Neural progenitor cell (in vitro differentiated cells): ENCODE results near the gene HTT. TPM values are rescaled to one million over a fixed set of nuclear protein-coding genes. Genes with fewer than 3 reads are reported as not detected.

ENCODE experiments used
- DNase-seq: peaks from one replicate; pipeline ENCODE4 v3.0.0-alpha.2; 2016; ENCODE audit warnings: low spot score
- H2AFZ ChIP-seq: fragments of 200-600 bp; sonication (generic); replicated peaks from 2 replicates; pipeline ENCODE4 v1.6.1; 2016; ENCODE audit warnings: antibody characterized with exemption
- H3F3A ChIP-seq: fragments of 200-600 bp; sonication (generic); 2 replicates; pipeline ENCODE4 v1.6.1; 2016; ENCODE audit warnings: antibody characterized with exemption, low read depth
- H3K27ac ChIP-seq: fragments of 200-600 bp; sonication (generic); 2 replicates; pipeline ENCODE4 v1.5.1; 2016; ENCODE audit warnings: mild to moderate bottlenecking
- H3K27me3 ChIP-seq: fragments of 200-600 bp; sonication (generic); 2 replicates; pipeline ENCODE4 v1.6.1; 2016; ENCODE audit warnings: mild to moderate bottlenecking, moderate library complexity
- H3K36me3 ChIP-seq: fragments of 200-600 bp; sonication (generic); 2 replicates; pipeline ENCODE4 v1.5.1; 2016
- H3K4me1 ChIP-seq: fragments of 200-600 bp; sonication (generic); 2 replicates; pipeline ENCODE4 v1.6.1; 2016; ENCODE audit warnings: mixed run types
- H3K4me2 ChIP-seq: fragments of 200-600 bp; sonication (generic); 2 replicates; pipeline ENCODE4 v1.6.1; 2016
- H3K4me3 ChIP-seq: fragments of 200-600 bp; sonication (generic); 2 replicates; pipeline ENCODE4 v1.5.1; 2016
- H3K79me2 ChIP-seq: fragments of 200-600 bp; sonication (generic); 2 replicates; pipeline ENCODE4 v1.6.1; 2016; ENCODE audit warnings: low read depth
- H3K9ac ChIP-seq: fragments of 200-600 bp; sonication (generic); 2 replicates; pipeline ENCODE4 v1.6.1; 2016
- H3K9me3 ChIP-seq: fragments of 200-600 bp; sonication (generic); 2 replicates; pipeline ENCODE4 v1.5.1; 2016; ENCODE audit warnings: low read depth
- H4K20me1 ChIP-seq: fragments of 200-600 bp; sonication (generic); 2 replicates; pipeline ENCODE4 v1.6.1; 2016; ENCODE audit warnings: low read depth
- H3K27ac Mint-ChIP-seq: 3 replicates; pipeline ENCODE4 v1.8.0; 2021; ENCODE audit warnings: mixed read lengths
- H3K27me3 Mint-ChIP-seq: 2 replicates; pipeline ENCODE4 v1.8.0; 2022; ENCODE audit warnings: low read depth, mild to moderate bottlenecking, inconsistent platforms, moderate library complexity, mixed read lengths; ENCODE audit not compliant: insufficient read depth
- H3K36me3 Mint-ChIP-seq: 3 replicates; pipeline ENCODE4 v1.8.0; 2021; ENCODE audit warnings: mixed read lengths
- H3K4me1 Mint-ChIP-seq: 3 replicates; pipeline ENCODE4 v1.8.0; 2021; ENCODE audit warnings: mixed read lengths
- H3K4me3 Mint-ChIP-seq: 3 replicates; pipeline ENCODE4 v1.8.0; 2021; ENCODE audit warnings: mild to moderate bottlenecking, moderate library complexity, mixed read lengths
- H3K9me3 Mint-ChIP-seq: 3 replicates; pipeline ENCODE4 v1.8.0; 2020; ENCODE audit warnings: mixed read lengths
- CTCF ChIP-seq: fragments of 200-600 bp; sonication (generic); IDR thresholded peaks from 2 replicates; pipeline ENCODE4 v1.5.1; 2017; ENCODE audit warnings: antibody characterized with exemption, mild to moderate bottlenecking
- EZH2 ChIP-seq: fragments of 200-600 bp; sonication (generic); IDR thresholded peaks from 2 replicates; pipeline ENCODE4 v1.6.1; 2017; ENCODE audit warnings: antibody characterized with exemption, mild to moderate bottlenecking, moderate library complexity
- EZH2phosphoT487 ChIP-seq: fragments of 200-600 bp; sonication (generic); IDR thresholded peaks from 2 replicates; pipeline ENCODE4 v1.6.1; 2017; ENCODE audit warnings: antibody characterized with exemption
- total RNA-seq: library from RNA; depleted of rRNA; stranded (reverse); fragments of >200 nt; gene quantifications from 2 replicates; pipeline ENCODE4 v1.2.3, GENCODE V29; 2015; ENCODE audit warnings: low replicate concordance

Gene HTT
- total RNA-seq, 1 donor from 2014 or later: 38.9 TPM

- Mint-ChIP-seq H3K4me1 (peaks cover 13% of the 10 kb centered on the region), H3K4me3 (no peak overlapping the region), H3K9me3 (no peaks in the 10 kb centered on the region), H3K36me3 (peaks cover 37% of the 10 kb centered on the region), H3K27ac (no peak overlapping the region), H3K27me3 (peaks cover 7% of the 10 kb centered on the region)
- Histone ChIP-seq H4K20me1 (peaks cover 14% of the 10 kb centered on the region), H3K9me3 (no peaks in the 10 kb centered on the region), H3K4me1 (peaks cover 10% of the 10 kb centered on the region), H3K9ac (no peak overlapping the region), H3K4me3 (no peak overlapping the region), H3K79me2 (no peaks in the 10 kb centered on the region), H3K36me3 (no peaks in the 10 kb centered on the region), H2AFZ (no peak overlapping the region), H3K27me3 (no peaks in the 10 kb centered on the region), H3K4me2 (no peak overlapping the region), H3K27ac (no peak overlapping the region), H3F3A (no peaks in the 10 kb centered on the region)
- DNase-seq: no peak
- TF ChIP-seq EZH2phosphoT487 (no peak), EZH2 (no peak), CTCF (no peak)
Measured at GRCh38 chr4:3234171-3235029, 159.9 kb downstream of the HTT start.

- H2AFZ ChIP-seq: no peak overlapping the region
- H3K9ac ChIP-seq: no peak overlapping the region
- peaks cover 14% of the 10 kb centered on the region for H4K20me1 ChIP-seq
- no peaks in the 10 kb centered on the region for H3K27me3 ChIP-seq
- no peaks in the 10 kb centered on the region for H3K9me3 ChIP-seq
- Mint-ChIP-seq H3K27ac (no peak overlapping the region), H3K27me3 (peaks cover 3% of the 10 kb centered on the region), H3K9me3 (no peaks in the 10 kb centered on the region), H3K4me1 (peaks cover 15% of the 10 kb centered on the region), H3K36me3 (peaks cover 33% of the 10 kb centered on the region), H3K4me3 (no peak overlapping the region)
- no peak overlapping the region for H3K4me2 ChIP-seq
- no peak overlapping the region for H3K4me3 ChIP-seq
- no peak overlapping the region for H3K27ac ChIP-seq
- DNase-seq: no peak
- H3K36me3 ChIP-seq: no peaks in the 10 kb centered on the region
- no peak for TF ChIP-seq EZH2phosphoT487
- no peak for TF ChIP-seq EZH2
- TF ChIP-seq CTCF: no peak
- no peaks in the 10 kb centered on the region for H3F3A ChIP-seq
- H3K79me2 ChIP-seq: no peaks in the 10 kb centered on the region
- peaks cover 10% of the 10 kb centered on the region for H3K4me1 ChIP-seq
Measured at GRCh38 chr4:3235030-3235345, 160.5 kb downstream of the HTT start.

- no peaks in the 10 kb centered on the region for H3K36me3 ChIP-seq
- H3K4me1 Mint-ChIP-seq: peaks cover 18% of the 10 kb centered on the region
- H3K9me3 Mint-ChIP-seq: no peaks in the 10 kb centered on the region
- no peak overlapping the region for H3K4me3 Mint-ChIP-seq
- no peak overlapping the region for H2AFZ ChIP-seq
- peaks cover 29% of the 10 kb centered on the region for H3K36me3 Mint-ChIP-seq
- H3K79me2 ChIP-seq: no peaks in the 10 kb centered on the region
- no peak overlapping the region for H3K4me3 ChIP-seq
- peaks cover 14% of the 10 kb centered on the region for H4K20me1 ChIP-seq
- peaks cover 10% of the 10 kb centered on the region for H3K4me1 ChIP-seq
- TF ChIP-seq EZH2phosphoT487: no peak
- TF ChIP-seq EZH2: no peak
- TF ChIP-seq CTCF: no peak
- H3K4me2 ChIP-seq: no peak overlapping the region
- H3K9me3 ChIP-seq: no peaks in the 10 kb centered on the region
- peaks cover 5% of the 10 kb centered on the region for H3K27me3 Mint-ChIP-seq
- H3K27me3 ChIP-seq: no peaks in the 10 kb centered on the region
- H3F3A ChIP-seq: no peaks in the 10 kb centered on the region
- H3K9ac ChIP-seq: no peak overlapping the region
- no peak for DNase-seq
- H3K27ac ChIP-seq: no peak overlapping the region
- H3K27ac Mint-ChIP-seq: no peak overlapping the region
Measured at GRCh38 chr4:3235581-3235980, 161.1 kb downstream of the HTT start.
